ENCODE data around the gene GPHN. TPM values are rescaled to one million over a fixed set of nuclear protein-coding genes. Genes with fewer than 3 reads are reported as not detected.
A peak's percentile ranks its signal among the peaks of the same experiment; 100 is the strongest.

GPHN gene
- 10 to 100 TPM; 23.9 to 98.7 (median 51.6) TPM for total RNA-seq
- 10 to 100 TPM; 15.7 to 23.4 (median 18.8) TPM for polyA plus RNA-seq
- long read RNA-seq, donor 1, full-length matches to known transcripts: 1 of 1 reads
- long read RNA-seq, donor 1, partial matches to known transcripts: 0 of 1 reads
- long read RNA-seq, donor 1, other reads (novel, unspliced or antisense): 0 of 1 reads
- long read RNA-seq, donor 2, full-length matches to known transcripts: 2 of 2 reads
- long read RNA-seq, donor 2, partial matches to known transcripts: 0 of 2 reads
- long read RNA-seq, donor 2, other reads (novel, unspliced or antisense): 0 of 2 reads
- long read RNA-seq, donor 3, full-length matches to known transcripts: 2 of 2 reads
- long read RNA-seq, donor 3, partial matches to known transcripts: 0 of 2 reads
- long read RNA-seq, donor 3, other reads (novel, unspliced or antisense): 0 of 2 reads
- long read RNA-seq, donor 4, full-length matches to known transcripts: 1 of 1 reads
- long read RNA-seq, donor 4, partial matches to known transcripts: 0 of 1 reads
- long read RNA-seq, donor 4, other reads (novel, unspliced or antisense): 0 of 1 reads
- long read RNA-seq, donor 5, full-length matches to known transcripts: 1 of 1 reads
- long read RNA-seq, donor 5, partial matches to known transcripts: 0 of 1 reads
- long read RNA-seq, donor 5, other reads (novel, unspliced or antisense): 0 of 1 reads
- long read RNA-seq, donor 6, full-length matches to known transcripts: 4 of 4 reads
- long read RNA-seq, donor 6, partial matches to known transcripts: 0 of 4 reads
- long read RNA-seq, donor 6, other reads (novel, unspliced or antisense): 0 of 4 reads
- long read RNA-seq, donor 7: 0 reads
- long read RNA-seq, donor 8: 0 reads
- long read RNA-seq, donor 9: 0 reads
- long read RNA-seq, donor 10: 0 reads

- Histone ChIP-seq H3K4me1 (peaks cover 11 to 39% (median 24%) of the 10 kb centered on the region in 4 donors), H3K4me3 (peak within 1 kb of the TSS; percentile 87 to 98 (median 94)), H3K27ac (peak within 1 kb of the TSS; percentile 89 to 98 (median 92)), H3K9me3 (no peaks in the 10 kb centered on the region), H3K36me3 (no peaks in the 10 kb centered on the region), H3K27me3 (no peaks in the 10 kb centered on the region)
- intact Hi-C loops (cut with DNase I; ENCODE audit: low total_unique reads): no loop called here
- TF ChIP-seq EP300 (IDR thresholded peaks at IDR 0.05) (no peak), POLR2A (IDR thresholded peaks at IDR 0.05) (peak in 2 of 4 donors; percentile 8 to 56), POLR2AphosphoS5 (IDR thresholded peaks at IDR 0.05) (peak; percentile 59 to 93 (median 89)), CTCF (IDR thresholded peaks at IDR 0.05) (peak in 3 of 7 experiments; percentile 13 to 40 (median 17))
- DNase-seq: peak; percentile 96 to 99
- WGBS, 5 donors: 0 to 3% (median 0%) methylated on average over 66 to 91 of the region's 91 CpGs
Observed at GRCh38 chr14:66507722-66508546, at the start of gene GPHN. GPHN (plus strand) TSS chr14:66508147.

- DNase-seq: no peak
- H3K36me3 ChIP-seq: no peaks in the 10 kb centered on the region
- H3K4me3 ChIP-seq: no peak overlapping the region
- no peaks in the 10 kb centered on the region for H3K4me1 ChIP-seq
- H3K27me3 ChIP-seq: no peaks in the 10 kb centered on the region
- TF ChIP-seq EP300 (IDR thresholded peaks at IDR 0.05): no peak
- no peak for TF ChIP-seq POLR2A (IDR thresholded peaks at IDR 0.05)
- intact Hi-C loops (cut with DNase I; ENCODE audit: low total_unique reads): no loop called here
- H3K27ac ChIP-seq: no peak overlapping the region
- no peaks in the 10 kb centered on the region for H3K9me3 ChIP-seq
Observed at GRCh38 chr14:66459603-66460002, 48.3 kb upstream of the GPHN start.

DNA sequence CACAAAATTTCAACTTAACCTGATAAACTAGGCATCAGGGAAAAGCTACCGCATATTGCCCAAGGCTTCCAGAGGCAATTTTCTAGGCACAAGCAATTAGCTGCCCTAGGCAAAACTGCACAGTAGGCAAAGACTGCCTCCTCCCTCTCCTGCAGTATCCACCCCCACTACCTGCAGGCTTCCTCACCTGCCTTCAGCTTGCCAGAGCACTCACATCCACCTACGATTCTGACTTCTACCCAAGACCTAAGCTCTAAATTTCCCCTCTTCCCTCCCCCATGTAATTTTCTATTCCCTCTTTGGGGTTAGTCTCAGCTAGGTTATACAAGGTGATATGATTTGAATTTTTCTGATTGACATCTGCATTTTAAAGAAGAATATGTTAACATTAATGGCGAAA lies 43.7 kb upstream of the GPHN start:
- H3K27me3 ChIP-seq: no peaks in the 10 kb centered on the region
- no peaks in the 10 kb centered on the region for H3K4me1 ChIP-seq
- no peak overlapping the region for H3K27ac ChIP-seq
- intact Hi-C loops (cut with DNase I; ENCODE audit: low total_unique reads): no loop called here
- TF ChIP-seq EP300 (IDR thresholded peaks at IDR 0.05) (no peak), CTCF (IDR thresholded peaks at IDR 0.05) (no peak), POLR2AphosphoS5 (IDR thresholded peaks at IDR 0.05) (no peak), POLR2A (IDR thresholded peaks at IDR 0.05) (no peak)
- DNase-seq: no peak
- WGBS, 5 donors: 95 to 98% (median 95%) methylated on average over 3 of the region's 3 CpGs
- peaks cover 0 to 4% (median 0%) of the 10 kb centered on the region in 4 donors for H3K9me3 ChIP-seq
- no peaks in the 10 kb centered on the region for H3K36me3 ChIP-seq
- no peak overlapping the region for H3K4me3 ChIP-seq

DNA sequence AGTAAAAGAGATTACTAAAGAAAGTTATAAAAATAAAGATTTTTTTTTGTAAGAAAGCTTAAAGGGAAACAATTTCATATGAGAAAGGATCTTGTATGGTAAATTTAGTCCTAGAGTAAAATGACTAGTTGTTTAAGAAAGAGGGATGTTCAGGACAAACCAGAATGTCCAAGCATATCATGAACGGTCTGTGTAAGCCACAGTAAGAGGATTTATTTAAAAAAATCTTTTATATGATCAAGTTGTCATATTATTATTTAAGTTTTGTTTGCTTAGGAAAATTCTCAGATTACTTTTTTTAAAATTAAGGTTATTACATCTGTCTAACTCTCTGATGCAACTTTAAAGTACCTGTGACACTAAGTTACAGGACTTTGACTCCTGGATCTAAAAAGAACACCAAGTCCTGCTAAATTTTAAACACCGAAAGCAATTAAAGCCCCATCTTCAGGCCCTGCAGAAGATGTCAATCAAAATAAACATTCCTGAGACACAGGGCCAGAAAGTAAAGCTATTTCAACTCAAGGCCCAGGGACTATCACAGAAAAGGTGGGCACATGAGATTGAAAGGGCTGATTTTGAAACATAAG lies 39.1 kb upstream of the GPHN start:
- Histone ChIP-seq H3K36me3 (no peaks in the 10 kb centered on the region), H3K4me3 (no peak overlapping the region), H3K9me3 (peaks cover 0 to 18% (median 2%) of the 10 kb centered on the region in 4 donors), H3K27me3 (no peaks in the 10 kb centered on the region), H3K27ac (no peak overlapping the region), H3K4me1 (no peaks in the 10 kb centered on the region)
- DNase-seq: no peak
- 86 to 93% (median 88%) methylated on average over 2 of the region's 2 CpGs for WGBS, 5 donors
- intact Hi-C loops (cut with DNase I; ENCODE audit: low total_unique reads): no loop called here
- TF ChIP-seq EP300 (IDR thresholded peaks at IDR 0.05) (no peak), CTCF (IDR thresholded peaks at IDR 0.05) (no peak), POLR2AphosphoS5 (IDR thresholded peaks at IDR 0.05) (no peak), POLR2A (IDR thresholded peaks at IDR 0.05) (no peak)
